GM13977 (cell line): Measurements from ENCODE around the gene TSGA10.

ENCODE experiments used
- DNase-seq: peaks from one replicate; pipeline ENCODE4 v3.0.0; 2012; ENCODE audit warnings: low spot score
- CTCF ChIP-seq: IDR thresholded peaks from 2 replicates; pipeline ENCODE4 v1.5.1; 2012; ENCODE audit warnings: mild to moderate bottlenecking, control low read depth; ENCODE audit not compliant: insufficient read depth; ENCODE audit errors: extremely low read depth, missing control alignments
- in situ Hi-C: fragments of 300-500 bp; cut with MboI; formaldehyde crosslinking; loops from one replicate; pipeline ENCODE4 v1.12.0; 2022; ENCODE audit warnings: low sequenced_read_pairs, low pct_unique_long_range_greater_than_20kb, mixed read lengths, inconsistent platforms; ENCODE audit not compliant: unreplicated experiment

Gene TSGA10

GRCh38 chr2:99153921-99154604 lies 679 bp downstream of the TSGA10 start:
- DNase-seq, result no peak
- TF ChIP-seq CTCF, result no peak
- in situ Hi-C loops, result no loop called here

GRCh38 chr2:99152199-99152895 lies 2.4 kb downstream of the TSGA10 start:
- TF ChIP-seq CTCF, result no peak
- DNase-seq, result no peak
- in situ Hi-C loops, result no loop called here

- in situ Hi-C loops, result no loop called here
- TF ChIP-seq CTCF, result no peak
- no peak for DNase-seq
Observed at GRCh38 chr2:99150706-99151105, 4.0 kb downstream of the TSGA10 start.

GRCh38 chr2:99141110-99142108 lies 13.3 kb downstream of the TSGA10 start, which contains the start of gene C2orf15:
C2orf15 (plus strand) TSS chr2:99141707; CDS start chr2:99150559, 8,852 bp downstream.
- in situ Hi-C loops, result no loop called here
- TF ChIP-seq CTCF, result no peak
- peak; percentile 92 for DNase-seq

GRCh38 chr2:99140860-99141109 lies 14.0 kb downstream of the TSGA10 start:
- no peak for DNase-seq
- in situ Hi-C loops, result no loop called here
- TF ChIP-seq CTCF, result no peak

GRCh38 chr2:99140056-99140859 lies 14.5 kb downstream of the TSGA10 start:
- no peak for TF ChIP-seq CTCF
- in situ Hi-C loops, result no loop called here
- DNase-seq, result no peak
